HFFc6 (cell line): ENCODE measurements around the gene BTBD1. TPM values are rescaled to one million over a fixed set of nuclear protein-coding genes. Genes with fewer than 3 reads are reported as not detected.
A peak's percentile ranks its signal among the peaks of the same experiment; 100 is the strongest.

Experiments
- DNase-seq: peaks from one replicate; pipeline ENCODE4 v3.0.0-alpha.2; 2018
- H3K27ac Mint-ChIP-seq: 2 replicates; pipeline ENCODE4 v1.8.0; 2020; ENCODE audit warnings: mild to moderate bottlenecking, mixed read lengths
- H3K27me3 Mint-ChIP-seq: 2 replicates; pipeline ENCODE4 v1.8.0; 2021; ENCODE audit warnings: mild to moderate bottlenecking, moderate library complexity, mixed read lengths; ENCODE audit not compliant: insufficient read depth
- H3K36me3 Mint-ChIP-seq: 2 replicates; pipeline ENCODE4 v1.8.0; 2021; ENCODE audit warnings: low read depth, mixed read lengths
- H3K4me1 Mint-ChIP-seq: 2 replicates; pipeline ENCODE4 v1.8.0; 2020; ENCODE audit warnings: low read depth, mixed read lengths
- H3K4me3 Mint-ChIP-seq: 2 replicates; pipeline ENCODE4 v1.8.0; 2020; ENCODE audit warnings: mild to moderate bottlenecking, moderate library complexity, mixed read lengths
- H3K9me3 Mint-ChIP-seq: 2 replicates; pipeline ENCODE4 v1.8.0; 2020; ENCODE audit warnings: mild to moderate bottlenecking, mixed read lengths
- total RNA-seq, 6 experiments: library from RNA; stranded (reverse); fragmentation: NEBNext Ultra II Directional; extraction: Animal tissue kit (Norgen Biotek cat#: 25700); gene quantifications; 2 replicates in 1 of 6; 3 replicates in 5 of 6; pipeline ENCODE4 v1.2.3, GENCODE V29; 2021
- TF ChIP-seq, protein P1 (sequence below): fragments of 200-600 bp; sonication (generic); IDR thresholded peaks from 2 replicates; pipeline ENCODE4 v1.5.0; 2021; ENCODE audit warnings: antibody characterized with exemption, mild to moderate bottlenecking

The BTBD1 gene
- total RNA-seq, 6 experiments from 2014 or later: 62.2 to 74.8 (median 69.4) TPM

DNA sequence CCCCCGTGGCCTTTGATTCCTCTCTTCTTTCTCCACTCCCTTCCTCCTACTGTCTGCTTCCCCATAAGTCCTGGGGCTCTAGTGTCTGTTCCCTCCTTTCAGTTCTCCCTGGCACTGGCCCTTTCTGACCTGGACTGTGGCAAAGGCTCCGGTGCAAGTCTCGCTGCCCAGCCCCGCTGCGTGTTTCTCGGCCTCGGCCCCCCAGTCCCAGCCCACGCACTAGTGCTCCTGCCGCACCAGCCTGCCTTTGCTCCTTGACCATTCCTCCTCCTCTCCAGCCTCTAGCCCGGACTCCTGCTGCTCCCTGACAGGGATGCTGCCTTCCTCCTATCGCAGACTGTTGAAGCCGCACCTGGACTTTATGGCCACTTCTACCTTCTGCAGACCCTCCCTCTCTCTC is 42.5 kb upstream of the BTBD1 start:
- Mint-ChIP-seq H3K36me3 (peaks cover 6% of the 10 kb centered on the region; the same call in 1 of the 2 replicates), H3K27me3 (peaks cover 31% of the 10 kb centered on the region), H3K9me3 (peaks cover 3% of the 10 kb centered on the region; the same call in 1 of the 2 replicates), H3K4me3 (no peak overlapping the region), H3K4me1 (peaks cover 34% of the 10 kb centered on the region), H3K27ac (no peak overlapping the region)
- TF ChIP-seq, protein P1, sequence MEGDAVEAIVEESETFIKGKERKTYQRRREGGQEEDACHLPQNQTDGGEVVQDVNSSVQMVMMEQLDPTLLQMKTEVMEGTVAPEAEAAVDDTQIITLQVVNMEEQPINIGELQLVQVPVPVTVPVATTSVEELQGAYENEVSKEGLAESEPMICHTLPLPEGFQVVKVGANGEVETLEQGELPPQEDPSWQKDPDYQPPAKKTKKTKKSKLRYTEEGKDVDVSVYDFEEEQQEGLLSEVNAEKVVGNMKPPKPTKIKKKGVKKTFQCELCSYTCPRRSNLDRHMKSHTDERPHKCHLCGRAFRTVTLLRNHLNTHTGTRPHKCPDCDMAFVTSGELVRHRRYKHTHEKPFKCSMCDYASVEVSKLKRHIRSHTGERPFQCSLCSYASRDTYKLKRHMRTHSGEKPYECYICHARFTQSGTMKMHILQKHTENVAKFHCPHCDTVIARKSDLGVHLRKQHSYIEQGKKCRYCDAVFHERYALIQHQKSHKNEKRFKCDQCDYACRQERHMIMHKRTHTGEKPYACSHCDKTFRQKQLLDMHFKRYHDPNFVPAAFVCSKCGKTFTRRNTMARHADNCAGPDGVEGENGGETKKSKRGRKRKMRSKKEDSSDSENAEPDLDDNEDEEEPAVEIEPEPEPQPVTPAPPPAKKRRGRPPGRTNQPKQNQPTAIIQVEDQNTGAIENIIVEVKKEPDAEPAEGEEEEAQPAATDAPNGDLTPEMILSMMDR: no peak
- no peak for DNase-seq

DNA sequence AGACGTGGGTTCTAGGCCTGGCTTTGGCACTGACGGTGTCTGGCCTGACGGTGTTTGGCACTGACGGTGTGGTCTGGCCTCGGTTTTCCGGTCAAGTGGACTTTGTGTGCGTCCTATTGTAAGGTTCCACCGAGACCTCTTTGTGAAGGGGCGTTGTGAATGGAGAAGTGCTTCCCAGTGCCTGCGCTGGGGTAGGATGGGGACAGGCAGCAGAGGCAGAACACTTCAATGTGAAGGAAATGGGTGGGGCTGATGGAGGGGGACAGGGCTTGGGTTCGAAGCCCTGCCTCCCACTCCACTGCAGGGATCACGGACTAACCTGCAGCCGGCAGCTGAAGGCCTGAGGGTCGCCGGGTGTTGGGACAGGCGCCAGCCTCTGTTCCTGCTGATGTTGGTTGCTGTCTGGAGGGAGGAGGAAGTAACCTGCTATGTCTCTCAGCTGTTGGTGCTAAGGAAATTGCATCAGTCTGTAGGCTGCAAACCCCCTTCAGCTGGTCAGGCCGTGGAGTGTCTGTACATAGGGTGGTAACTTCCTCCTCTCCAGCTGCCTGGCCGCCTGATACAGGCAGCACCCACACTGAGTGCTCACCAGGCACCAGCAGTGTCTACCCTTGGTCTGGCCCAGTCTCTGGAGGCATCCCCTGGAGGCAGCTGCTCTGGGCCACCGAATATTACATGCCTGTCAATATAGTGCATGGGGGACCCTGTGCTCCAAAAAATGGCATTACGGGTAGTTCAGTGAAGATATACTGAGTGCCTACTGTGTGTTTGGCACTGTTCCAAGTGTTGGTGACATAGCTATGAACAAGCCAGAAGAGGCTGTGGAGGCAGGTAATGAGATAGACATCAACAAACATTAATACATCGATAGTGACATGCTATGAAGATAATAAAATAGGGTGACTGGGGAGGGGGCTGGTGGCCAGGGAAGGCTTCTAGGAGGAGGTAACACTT is 41.5 kb upstream of the BTBD1 start:
- peaks cover 34% of the 10 kb centered on the region for H3K4me1 Mint-ChIP-seq
- H3K9me3 Mint-ChIP-seq: peaks cover 3% of the 10 kb centered on the region; the same call in 1 of the 2 replicates
- peak overlapping the region; percentile 52; the same call in 1 of the 2 replicates for H3K4me3 Mint-ChIP-seq
- H3K36me3 Mint-ChIP-seq: peaks cover 6% of the 10 kb centered on the region; the same call in 1 of the 2 replicates
- no peak overlapping the region for H3K27ac Mint-ChIP-seq
- TF ChIP-seq, protein P1: no peak
- no peak for DNase-seq
- H3K27me3 Mint-ChIP-seq: peaks cover 36% of the 10 kb centered on the region

DNA sequence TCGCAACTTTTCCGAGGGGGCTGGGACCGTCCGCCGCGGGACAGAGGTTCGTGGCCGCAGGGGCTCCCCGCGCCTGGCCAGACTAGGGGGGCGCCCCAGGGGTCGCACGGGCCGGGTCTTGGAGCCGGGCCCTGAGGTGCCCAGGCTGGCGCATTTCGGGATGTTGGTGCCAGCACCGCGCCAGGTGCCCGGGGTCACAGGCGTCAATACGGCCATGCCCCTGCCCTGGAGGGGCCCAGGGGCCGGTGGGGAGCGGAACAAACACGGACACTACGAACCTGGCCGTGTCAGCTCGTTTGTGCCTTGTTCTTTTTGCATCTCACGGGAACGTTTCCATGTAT is 40.8 kb upstream of the BTBD1 start:
- no peak overlapping the region for H3K27ac Mint-ChIP-seq
- peak overlapping the region; percentile 52; the same call in 1 of the 2 replicates for H3K4me3 Mint-ChIP-seq
- peaks cover 36% of the 10 kb centered on the region for H3K27me3 Mint-ChIP-seq

DNA sequence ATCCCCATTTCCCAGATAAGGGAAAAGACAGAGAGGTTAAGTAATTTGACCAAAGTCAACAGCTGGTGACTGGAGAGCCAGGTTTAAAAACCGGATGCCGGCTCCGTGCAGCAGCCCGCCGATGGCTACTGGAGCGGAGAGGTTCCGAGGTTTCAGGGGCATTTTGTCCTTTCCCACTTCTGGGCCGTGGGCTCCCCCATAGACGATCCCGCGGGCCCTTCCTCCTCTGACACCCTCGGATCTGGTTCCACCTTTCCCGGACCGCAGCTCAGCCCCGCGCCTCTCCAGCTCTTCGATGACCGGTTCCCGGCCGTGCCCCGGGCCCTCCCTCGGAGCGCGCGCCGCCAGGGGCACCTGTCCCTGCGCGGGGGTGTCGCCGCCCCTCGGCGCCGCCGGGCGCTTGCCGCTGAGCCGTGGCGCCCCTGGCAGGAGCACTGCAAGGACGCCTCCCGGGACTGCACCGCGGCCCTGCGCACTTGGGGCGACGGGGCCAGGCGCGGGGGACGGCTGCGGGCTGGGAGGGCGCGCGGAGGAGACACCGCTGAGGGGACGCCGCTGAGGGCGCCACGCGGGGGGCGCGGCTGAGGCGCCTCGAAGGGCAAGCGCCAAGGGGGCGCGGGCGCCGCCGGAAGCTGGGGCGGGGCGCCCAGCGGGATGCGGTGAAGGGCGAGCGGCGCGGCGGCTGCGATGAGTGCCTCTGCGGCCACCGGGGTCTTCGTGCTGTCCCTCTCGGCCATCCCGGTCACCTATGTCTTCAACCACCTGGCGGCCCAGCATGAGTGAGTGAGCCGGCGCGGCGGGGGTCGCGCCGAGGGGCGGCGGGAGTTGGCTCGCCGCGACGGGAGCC is 40.2 kb upstream of the BTBD1 start, which contains the start of gene TM6SF1:
TM6SF1 (plus strand) TSS at position 652 of the 847 bp plus-strand sequence; CDS start at position 688, 36 bp downstream.
- TF ChIP-seq, protein P1: no peak
- peaks cover 6% of the 10 kb centered on the region; the same call in 1 of the 2 replicates for H3K36me3 Mint-ChIP-seq
- no peak for DNase-seq
- H3K27ac Mint-ChIP-seq: no peak within 1 kb of the TSS
- peaks cover 37% of the 10 kb centered on the region for H3K27me3 Mint-ChIP-seq
- H3K4me1 Mint-ChIP-seq: peaks cover 21% of the 10 kb centered on the region
- H3K4me3 Mint-ChIP-seq: peak within 1 kb of the TSS; percentile 61
- H3K9me3 Mint-ChIP-seq: peaks cover 3% of the 10 kb centered on the region; the same call in 1 of the 2 replicates

More for the DNA sequence above, 40.8 kb upstream of the BTBD1 start:
- Mint-ChIP-seq H3K4me1 (peaks cover 27% of the 10 kb centered on the region), H3K9me3 (peaks cover 3% of the 10 kb centered on the region; the same call in 1 of the 2 replicates), H3K36me3 (peaks cover 6% of the 10 kb centered on the region; the same call in 1 of the 2 replicates)
- TF ChIP-seq, protein P1: no peak
- DNase-seq: no peak

DNA sequence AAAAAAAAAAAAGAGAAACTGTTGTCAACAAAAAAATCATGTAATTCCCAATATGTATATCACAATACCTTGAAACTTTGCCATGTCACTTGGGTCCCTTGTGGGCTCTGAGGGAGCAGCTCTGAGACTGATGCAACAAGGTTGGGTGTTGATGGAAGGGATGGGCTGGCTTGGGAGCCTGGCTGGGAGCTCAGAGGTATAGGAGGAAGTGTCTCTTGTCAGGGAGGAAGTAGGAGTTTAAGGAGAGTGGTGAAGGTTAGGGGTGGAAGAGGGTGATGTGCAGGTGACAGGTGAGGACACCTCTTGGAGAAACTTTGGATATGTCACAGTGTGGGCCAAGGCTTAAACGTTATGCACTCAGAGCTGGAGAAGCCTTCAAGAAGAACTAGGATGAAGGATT is 38.4 kb upstream of the BTBD1 start:
- DNase-seq: no peak
- peaks cover 11% of the 10 kb centered on the region for H3K4me1 Mint-ChIP-seq
- no peak overlapping the region for H3K27ac Mint-ChIP-seq
- H3K36me3 Mint-ChIP-seq: no peaks in the 10 kb centered on the region
- H3K27me3 Mint-ChIP-seq: peaks cover 40% of the 10 kb centered on the region
- TF ChIP-seq, protein P1: no peak
- no peak overlapping the region for H3K4me3 Mint-ChIP-seq
- no peaks in the 10 kb centered on the region for H3K9me3 Mint-ChIP-seq
